HuH-7.5 (cell line): ENCODE measurements around the gene PLPPR2.
A peak's percentile ranks its signal among the peaks of the same experiment; 100 is the strongest.
"Not testable (repeated sequence)": the region's sequence is repeated elsewhere in the genome, so short reads cannot be mapped to it uniquely, and the experiment has no call there.

Source experiments
- DNase-seq: peaks from one replicate; pipeline ENCODE4 v3.0.0; 2011; ENCODE audit warnings: low spot score

The PLPPR2 gene

DNA sequence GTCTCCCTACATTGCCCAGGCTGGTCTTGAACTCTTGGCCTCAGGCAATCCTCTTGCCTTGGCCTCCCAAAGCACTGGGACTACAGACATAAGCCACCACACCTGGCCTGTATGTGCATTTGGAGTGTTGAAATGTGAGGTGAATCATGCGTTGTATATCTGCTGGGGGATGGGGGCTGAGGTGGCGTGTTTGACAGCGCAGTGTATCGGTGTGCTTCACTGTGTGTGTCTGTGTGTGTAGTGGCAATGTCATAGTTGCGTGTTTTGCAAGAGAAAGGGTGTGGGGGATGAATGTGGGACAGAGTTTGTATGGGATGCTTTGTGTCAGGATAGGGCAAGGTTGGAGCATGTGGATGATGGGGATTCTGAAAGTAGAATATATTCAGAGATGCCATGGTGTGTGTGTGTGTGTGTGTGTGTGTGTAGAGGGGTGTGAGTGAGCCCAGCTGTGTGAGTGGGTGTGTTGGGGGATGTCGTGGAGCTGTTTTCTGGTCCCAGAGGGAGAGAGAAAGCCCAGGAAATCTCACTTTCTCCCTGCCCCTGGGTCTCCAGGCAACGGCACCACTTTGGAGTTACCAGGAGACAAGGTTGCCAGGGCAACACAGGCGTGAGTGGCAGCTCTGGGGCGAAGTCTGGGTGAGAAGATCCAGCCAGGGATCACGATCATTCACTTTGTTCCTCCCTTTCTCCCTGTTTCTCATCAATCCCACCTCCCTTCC, 18.1 kb downstream of the PLPPR2 start:
- DNase-seq = peak; percentile 39

DNA sequence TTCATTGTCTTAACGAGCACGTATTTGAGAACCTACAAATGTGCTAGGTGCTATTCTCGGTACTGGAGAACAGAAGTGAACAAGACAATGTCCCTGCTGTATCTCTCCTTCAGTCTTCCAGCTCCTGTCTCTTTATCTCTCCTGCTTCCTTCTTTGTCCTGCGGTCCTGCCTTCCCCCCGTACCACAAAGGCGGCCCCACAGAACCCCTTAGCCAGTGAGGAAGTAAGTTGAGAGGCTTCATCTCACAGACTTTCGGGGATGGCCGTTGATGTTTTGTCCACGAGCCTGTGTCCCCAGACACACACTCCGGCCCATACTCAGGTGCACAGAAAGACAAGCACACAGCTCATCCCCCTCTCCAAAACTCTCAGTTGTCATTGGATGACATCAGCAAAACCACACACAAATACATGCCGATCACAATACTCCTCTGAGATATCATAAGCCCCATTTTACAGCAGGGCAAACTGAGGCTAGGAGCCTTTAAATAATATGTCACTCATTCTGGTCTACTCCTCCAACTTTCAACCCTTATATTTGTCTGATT, 18.7 kb downstream of the PLPPR2 start:
- DNase-seq = no peak

- peak; percentile 100 for DNase-seq
Measured at GRCh38 chr19:11374433-11375142, 19.4 kb downstream of the PLPPR2 start, which contains the start of gene SWSAP1. SWSAP1 (plus strand) TSS chr19:11374666; CDS start chr19:11374681, 15 bp downstream.

GRCh38 chr19:11375143-11375948, 20.1 kb downstream of the PLPPR2 start:
- DNase-seq = no peak

GRCh38 chr19:11377237-11377636, 22.0 kb downstream of the PLPPR2 start:
- DNase-seq = no peak

- DNase-seq = no peak
Measured at GRCh38 chr19:11377756-11378155, 22.5 kb downstream of the PLPPR2 start.

- peak; percentile 79 for DNase-seq
Measured at GRCh38 chr19:11378319-11379189, 23.3 kb downstream of the PLPPR2 start.

DNA sequence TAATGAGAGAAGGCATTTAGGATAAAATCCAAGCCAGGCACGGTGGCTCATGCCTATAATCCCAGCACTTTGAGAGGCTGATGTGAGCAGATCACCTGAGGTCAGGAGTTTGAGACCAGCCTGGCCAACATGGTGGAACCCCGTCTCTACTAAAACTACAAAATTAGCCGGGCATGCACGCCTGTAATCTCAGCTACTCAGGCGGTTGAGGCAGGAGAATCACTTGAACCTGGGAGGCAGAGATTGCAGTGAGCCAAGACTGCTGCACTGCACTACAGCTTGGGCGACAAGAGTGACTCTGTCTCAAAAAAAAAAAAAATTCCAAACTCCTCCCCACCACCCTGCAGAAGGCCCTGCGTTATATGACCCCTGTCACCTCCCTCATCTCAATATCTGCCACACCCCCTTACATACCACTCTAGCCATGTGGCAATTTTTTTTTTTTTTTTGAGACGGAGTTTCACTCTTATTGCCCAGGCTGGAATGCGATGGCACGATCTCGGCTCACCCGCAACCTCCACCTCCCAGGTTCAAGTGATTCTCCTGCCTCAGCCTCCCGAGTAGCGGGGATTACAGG, 24.1 kb downstream of the PLPPR2 start:
- DNase-seq = not testable (repeated sequence)

GRCh38 chr19:11379857-11380350, 24.7 kb downstream of the PLPPR2 start:
- DNase-seq = no peak

DNA sequence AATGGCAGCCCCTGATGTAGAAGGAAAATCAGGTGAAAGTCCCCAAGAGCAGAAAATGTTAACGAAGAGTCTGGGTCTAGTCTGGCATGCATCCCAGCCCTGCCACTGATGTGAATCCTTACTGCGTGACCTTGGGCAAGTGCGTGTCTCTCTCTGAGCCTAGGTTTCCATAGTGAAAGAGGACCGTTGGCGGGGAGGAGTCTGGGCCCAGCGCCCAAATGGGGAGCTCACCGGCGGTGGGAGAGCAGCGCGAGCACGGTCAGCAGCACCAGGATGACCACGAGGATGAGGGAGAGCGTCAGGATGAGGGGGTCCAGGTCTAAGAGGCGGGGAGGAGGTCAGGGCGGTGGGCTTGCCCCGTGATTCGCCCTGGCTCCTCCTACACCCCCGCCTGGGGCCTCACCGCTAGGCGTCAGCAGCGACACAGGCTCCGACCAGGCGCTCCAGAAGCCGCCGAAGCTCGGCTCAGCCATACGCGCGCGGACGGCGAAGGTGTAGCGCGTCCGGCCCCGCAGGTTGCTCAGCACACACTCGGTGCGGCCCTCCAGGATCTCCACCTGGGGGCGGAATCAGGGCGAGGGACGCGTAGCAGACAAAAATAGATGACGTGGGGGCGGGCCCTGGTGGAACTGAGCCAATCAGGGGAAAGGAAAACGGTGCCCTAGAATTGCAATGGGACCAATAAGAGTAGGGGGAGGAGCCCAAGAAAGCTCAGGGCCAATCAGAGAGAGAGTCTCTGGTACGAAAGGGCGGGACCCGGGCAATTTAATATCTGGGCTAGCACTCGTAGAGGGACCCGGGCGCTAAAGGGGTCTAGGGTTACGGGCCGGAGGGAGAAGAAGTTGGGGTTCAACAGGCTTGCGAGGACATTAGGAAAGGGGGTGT, 25.7 kb downstream of the PLPPR2 start:
- DNase-seq = peak; percentile 99

GRCh38 chr19:11382898-11383705, 27.9 kb downstream of the PLPPR2 start:
- DNase-seq = peak; percentile 73

DNA sequence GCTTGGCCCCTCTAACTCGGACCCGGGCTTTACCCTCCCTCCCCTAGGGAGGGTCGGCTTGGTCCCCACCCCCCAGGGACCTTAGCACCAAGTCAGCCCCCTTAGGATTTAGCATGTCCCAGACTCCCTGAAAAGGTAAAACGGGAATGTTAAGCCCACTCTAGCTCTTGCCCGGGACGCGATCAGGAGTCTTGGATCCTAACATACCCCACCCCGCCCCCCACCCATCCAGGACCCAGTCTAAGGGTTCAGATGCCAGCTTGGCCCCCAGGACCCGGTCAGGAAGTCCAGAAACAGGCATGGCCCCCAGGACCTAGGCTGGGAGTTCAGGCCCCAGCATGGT, 28.4 kb downstream of the PLPPR2 start:
- DNase-seq = no peak

DNA sequence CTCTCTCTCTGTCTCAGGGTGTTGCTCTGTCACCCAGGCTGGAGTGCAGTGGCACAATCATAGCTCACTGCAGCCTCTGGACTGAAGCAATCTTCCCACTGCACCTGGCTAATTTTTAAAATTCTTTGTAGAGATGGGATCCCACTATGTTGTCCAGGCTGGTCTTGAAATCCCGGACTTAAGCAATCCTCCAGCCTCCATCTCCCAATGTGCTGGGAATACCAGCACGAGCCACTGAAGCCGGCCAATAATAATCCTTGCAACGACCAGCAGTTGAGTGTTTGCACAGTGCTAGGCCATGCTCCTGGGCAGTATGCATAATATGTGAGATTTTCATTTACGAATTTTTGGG, 29.5 kb downstream of the PLPPR2 start:
- no peak for DNase-seq

GRCh38 chr19:11387162-11388034, 32.2 kb downstream of the PLPPR2 start:
- DNase-seq = no peak

DNA sequence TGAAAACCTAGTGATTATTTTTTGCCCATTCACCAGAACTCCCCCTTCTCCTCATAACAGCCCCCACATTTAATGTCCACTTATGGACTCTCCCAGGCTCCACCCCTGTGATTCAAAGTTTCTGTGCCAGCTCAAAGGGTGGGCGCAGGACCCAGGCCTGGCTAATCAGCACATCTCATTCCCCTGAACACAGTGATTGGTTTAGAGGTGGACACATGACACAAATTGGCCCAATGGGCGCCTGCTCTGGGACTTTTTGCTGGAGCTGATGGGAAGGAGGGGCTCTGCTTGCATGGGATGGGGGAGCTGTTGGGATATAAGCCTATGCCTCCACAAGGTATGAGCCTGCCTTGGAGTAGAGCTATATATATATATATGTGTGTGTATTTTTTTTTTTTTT, 35.1 kb downstream of the PLPPR2 start:
- DNase-seq = no peak

- no peak for DNase-seq
Measured at GRCh38 chr19:11390933-11391680, 35.9 kb downstream of the PLPPR2 start.

GRCh38 chr19:11397089-11397610, 41.9 kb downstream of the PLPPR2 start:
- DNase-seq = no peak
